Neural progenitor cell (in vitro differentiated cells): ENCODE measurements around the gene ZNF777. TPM values are rescaled to one million over a fixed set of nuclear protein-coding genes. Genes with fewer than 3 reads are reported as not detected.

ENCODE experiments used
- DNase-seq: peaks from one replicate; pipeline ENCODE4 v3.0.0-alpha.2; 2016; ENCODE audit warnings: low spot score
- H2AFZ ChIP-seq: fragments of 200-600 bp; sonication (generic); replicated peaks from 2 replicates; pipeline ENCODE4 v1.6.1; 2016; ENCODE audit warnings: antibody characterized with exemption
- H3F3A ChIP-seq: fragments of 200-600 bp; sonication (generic); 2 replicates; pipeline ENCODE4 v1.6.1; 2016; ENCODE audit warnings: antibody characterized with exemption, low read depth
- H3K27ac ChIP-seq: fragments of 200-600 bp; sonication (generic); 2 replicates; pipeline ENCODE4 v1.5.1; 2016; ENCODE audit warnings: mild to moderate bottlenecking
- H3K27me3 ChIP-seq: fragments of 200-600 bp; sonication (generic); 2 replicates; pipeline ENCODE4 v1.6.1; 2016; ENCODE audit warnings: mild to moderate bottlenecking, moderate library complexity
- H3K36me3 ChIP-seq: fragments of 200-600 bp; sonication (generic); 2 replicates; pipeline ENCODE4 v1.5.1; 2016
- H3K4me1 ChIP-seq: fragments of 200-600 bp; sonication (generic); 2 replicates; pipeline ENCODE4 v1.6.1; 2016; ENCODE audit warnings: mixed run types
- H3K4me2 ChIP-seq: fragments of 200-600 bp; sonication (generic); 2 replicates; pipeline ENCODE4 v1.6.1; 2016
- H3K4me3 ChIP-seq: fragments of 200-600 bp; sonication (generic); 2 replicates; pipeline ENCODE4 v1.5.1; 2016
- H3K79me2 ChIP-seq: fragments of 200-600 bp; sonication (generic); 2 replicates; pipeline ENCODE4 v1.6.1; 2016; ENCODE audit warnings: low read depth
- H3K9ac ChIP-seq: fragments of 200-600 bp; sonication (generic); 2 replicates; pipeline ENCODE4 v1.6.1; 2016
- H3K9me3 ChIP-seq: fragments of 200-600 bp; sonication (generic); 2 replicates; pipeline ENCODE4 v1.5.1; 2016; ENCODE audit warnings: low read depth
- H4K20me1 ChIP-seq: fragments of 200-600 bp; sonication (generic); 2 replicates; pipeline ENCODE4 v1.6.1; 2016; ENCODE audit warnings: low read depth
- H3K27ac Mint-ChIP-seq: 3 replicates; pipeline ENCODE4 v1.8.0; 2021; ENCODE audit warnings: mixed read lengths
- H3K27me3 Mint-ChIP-seq: 2 replicates; pipeline ENCODE4 v1.8.0; 2022; ENCODE audit warnings: low read depth, mild to moderate bottlenecking, inconsistent platforms, moderate library complexity, mixed read lengths; ENCODE audit not compliant: insufficient read depth
- H3K36me3 Mint-ChIP-seq: 3 replicates; pipeline ENCODE4 v1.8.0; 2021; ENCODE audit warnings: mixed read lengths
- H3K4me1 Mint-ChIP-seq: 3 replicates; pipeline ENCODE4 v1.8.0; 2021; ENCODE audit warnings: mixed read lengths
- H3K4me3 Mint-ChIP-seq: 3 replicates; pipeline ENCODE4 v1.8.0; 2021; ENCODE audit warnings: mild to moderate bottlenecking, moderate library complexity, mixed read lengths
- H3K9me3 Mint-ChIP-seq: 3 replicates; pipeline ENCODE4 v1.8.0; 2020; ENCODE audit warnings: mixed read lengths
- CTCF ChIP-seq: fragments of 200-600 bp; sonication (generic); IDR thresholded peaks from 2 replicates; pipeline ENCODE4 v1.5.1; 2017; ENCODE audit warnings: antibody characterized with exemption, mild to moderate bottlenecking
- EZH2 ChIP-seq: fragments of 200-600 bp; sonication (generic); IDR thresholded peaks from 2 replicates; pipeline ENCODE4 v1.6.1; 2017; ENCODE audit warnings: antibody characterized with exemption, mild to moderate bottlenecking, moderate library complexity
- EZH2phosphoT487 ChIP-seq: fragments of 200-600 bp; sonication (generic); IDR thresholded peaks from 2 replicates; pipeline ENCODE4 v1.6.1; 2017; ENCODE audit warnings: antibody characterized with exemption
- total RNA-seq: library from RNA; depleted of rRNA; stranded (reverse); fragments of >200 nt; gene quantifications from 2 replicates; pipeline ENCODE4 v1.2.3, GENCODE V29; 2015; ENCODE audit warnings: low replicate concordance

Gene ZNF777
- total RNA-seq, 1 donor from 2014 or later, result 6.6 TPM

GRCh38 chr7:149473251-149473650 lies 12.4 kb upstream of the ZNF777 start:
- Histone ChIP-seq H3K36me3 (no peaks in the 10 kb centered on the region), H3K79me2 (no peaks in the 10 kb centered on the region), H3K4me1 (no peaks in the 10 kb centered on the region), H3K4me2 (no peak overlapping the region), H3K27me3 (no peaks in the 10 kb centered on the region), H2AFZ (no peak overlapping the region), H4K20me1 (no peaks in the 10 kb centered on the region), H3K9ac (no peak overlapping the region), H3F3A (no peaks in the 10 kb centered on the region), H3K27ac (no peak overlapping the region), H3K9me3 (no peaks in the 10 kb centered on the region), H3K4me3 (no peak overlapping the region)
- Mint-ChIP-seq H3K27me3 (peaks cover 2% of the 10 kb centered on the region), H3K27ac (no peak overlapping the region), H3K36me3 (peaks cover 50% of the 10 kb centered on the region), H3K9me3 (peaks cover 2% of the 10 kb centered on the region), H3K4me1 (no peaks in the 10 kb centered on the region), H3K4me3 (no peak overlapping the region)
- no peak for TF ChIP-seq CTCF
- TF ChIP-seq EZH2phosphoT487, result no peak
- no peak for TF ChIP-seq EZH2
- no peak for DNase-seq

GRCh38 chr7:149471289-149471953 lies 10.6 kb upstream of the ZNF777 start:
- H3K27me3 Mint-ChIP-seq, result peaks cover 2% of the 10 kb centered on the region
- Histone ChIP-seq H3K9me3 (no peaks in the 10 kb centered on the region), H3K9ac (no peak overlapping the region), H3K27me3 (no peaks in the 10 kb centered on the region), H3K79me2 (no peaks in the 10 kb centered on the region), H2AFZ (no peak overlapping the region), H3K36me3 (no peaks in the 10 kb centered on the region), H3K27ac (no peak overlapping the region), H3K4me2 (no peak overlapping the region), H3F3A (no peaks in the 10 kb centered on the region), H4K20me1 (no peaks in the 10 kb centered on the region), H3K4me1 (no peaks in the 10 kb centered on the region), H3K4me3 (no peak overlapping the region)
- TF ChIP-seq EZH2phosphoT487, result no peak
- TF ChIP-seq CTCF, result no peak
- no peak for TF ChIP-seq EZH2
- no peak overlapping the region for H3K27ac Mint-ChIP-seq
- peaks cover 11% of the 10 kb centered on the region for H3K9me3 Mint-ChIP-seq
- DNase-seq, result no peak
- H3K4me1 Mint-ChIP-seq, result no peaks in the 10 kb centered on the region
- peaks cover 38% of the 10 kb centered on the region for H3K36me3 Mint-ChIP-seq
- no peak overlapping the region for H3K4me3 Mint-ChIP-seq

- Histone ChIP-seq H3K9me3 (no peaks in the 10 kb centered on the region), H3F3A (no peaks in the 10 kb centered on the region), H3K27ac (no peak overlapping the region), H3K4me3 (no peak overlapping the region), H3K36me3 (no peaks in the 10 kb centered on the region), H3K27me3 (no peaks in the 10 kb centered on the region), H4K20me1 (no peaks in the 10 kb centered on the region), H3K79me2 (no peaks in the 10 kb centered on the region), H2AFZ (no peak overlapping the region), H3K9ac (no peak overlapping the region), H3K4me1 (no peaks in the 10 kb centered on the region), H3K4me2 (no peak overlapping the region)
- Mint-ChIP-seq H3K9me3 (peaks cover 15% of the 10 kb centered on the region), H3K36me3 (peaks cover 31% of the 10 kb centered on the region), H3K4me1 (no peaks in the 10 kb centered on the region), H3K4me3 (no peak overlapping the region), H3K27ac (no peak overlapping the region), H3K27me3 (peaks cover 2% of the 10 kb centered on the region)
- no peak for DNase-seq
- TF ChIP-seq CTCF (no peak), EZH2phosphoT487 (no peak), EZH2 (no peak)
Measured at GRCh38 chr7:149469806-149470205, 8.9 kb upstream of the ZNF777 start.
